ENCODE results near the gene NR2F2. TPM values are rescaled to one million over a fixed set of nuclear protein-coding genes. Genes with fewer than 3 reads are reported as not detected.
"Not testable (repeated sequence)": the region's sequence is repeated elsewhere in the genome, so short reads cannot be mapped to it uniquely, and the experiment has no call there.

NR2F2 gene
- total and polyA plus RNA-seq, 7 donors, result 12.6 to 47.9 (median 24.0) TPM

- intact Hi-C loops (cut with DNase I), result loop anchor here (2.0 kb wide), 1 partner anchor 49 kb away; no protein-coding TSS in a partner anchor
These were observed 38.9 kb downstream of the NR2F2 start for GRCh38 chr15:96369351-96369750.

GRCh38 chr15:96369825-96370621 lies 39.5 kb downstream of the NR2F2 start:
- WGBS, 2 donors, result 44 to 75% methylated on average over 22 of the region's 22 CpGs
- H3K27ac ChIP-seq, result no peak overlapping the region
- no peaks in the 10 kb centered on the region for H3K9me3 ChIP-seq
- H3K36me3 ChIP-seq, result no peaks in the 10 kb centered on the region
- no peak for TF ChIP-seq POLR2A (IDR thresholded peaks at IDR 0.05)
- H3K27me3 ChIP-seq, result peaks cover 27 to 38% (median 32%) of the 10 kb centered on the region in 3 donors
- intact Hi-C loops (cut with DNase I), result loop anchor here (2.0 kb wide), 1 partner anchor 49 kb away; no protein-coding TSS in a partner anchor
- H3K4me1 ChIP-seq, result peaks cover 0 to 20% (median 18%) of the 10 kb centered on the region in 4 donors
- no peak for DNase-seq
- H3K4me3 ChIP-seq, result no peak overlapping the region

More at GRCh38 chr15:96369351-96369750, 38.9 kb downstream of the NR2F2 start:
- H3K36me3 ChIP-seq, result no peaks in the 10 kb centered on the region
- H3K27me3 ChIP-seq, result peaks cover 27 to 45% (median 39%) of the 10 kb centered on the region in 3 donors
- H3K4me3 ChIP-seq, result no peak overlapping the region
- no peaks in the 10 kb centered on the region for H3K9me3 ChIP-seq
- no peak overlapping the region for H3K27ac ChIP-seq
- H3K4me1 ChIP-seq, result peaks cover 0 to 20% (median 18%) of the 10 kb centered on the region in 4 donors
- 44 to 77% methylated on average over 19 of the region's 19 CpGs for WGBS, 2 donors
- no peak for DNase-seq
- TF ChIP-seq EP300 (IDR thresholded peaks at IDR 0.05), result no peak
- TF ChIP-seq CTCF (IDR thresholded peaks at IDR 0.05), result no peak
- TF ChIP-seq POLR2A (IDR thresholded peaks at IDR 0.05), result no peak
- TF ChIP-seq POLR2AphosphoS5 (IDR thresholded peaks at IDR 0.05), result no peak

- Histone ChIP-seq H3K36me3 (no peaks in the 10 kb centered on the region), H3K27me3 (peaks cover 7 to 13% (median 9%) of the 10 kb centered on the region in 3 donors), H3K27ac (no peak overlapping the region), H3K4me1 (peaks cover 0 to 12% (median 9%) of the 10 kb centered on the region in 4 donors), H3K4me3 (no peak overlapping the region), H3K9me3 (no peaks in the 10 kb centered on the region)
- intact Hi-C loops (cut with DNase I), result no loop called here
- TF ChIP-seq POLR2AphosphoS5 (IDR thresholded peaks at IDR 0.05), result no peak
- no peak for TF ChIP-seq EP300 (IDR thresholded peaks at IDR 0.05)
- DNase-seq, result no peak
- WGBS, 2 donors, result 69 to 70% methylated on average over 2 of the region's 2 CpGs
These were observed 42.1 kb downstream of the NR2F2 start for GRCh38 chr15:96372554-96372953.

GRCh38 chr15:96374499-96374898 lies 44.0 kb downstream of the NR2F2 start:
- no peak overlapping the region for H3K27ac ChIP-seq
- WGBS, 2 donors, result 77 to 78% methylated on average over 5 of the region's 5 CpGs
- H3K4me1 ChIP-seq, result no peaks in the 10 kb centered on the region
- no peaks in the 10 kb centered on the region for H3K36me3 ChIP-seq
- DNase-seq, result no peak
- H3K9me3 ChIP-seq, result no peaks in the 10 kb centered on the region
- intact Hi-C loops (cut with DNase I), result no loop called here
- H3K4me3 ChIP-seq, result no peak overlapping the region
- H3K27me3 ChIP-seq, result no peaks in the 10 kb centered on the region
- no peak for TF ChIP-seq POLR2A (IDR thresholded peaks at IDR 0.05)
- no peak for TF ChIP-seq EP300 (IDR thresholded peaks at IDR 0.05)
- TF ChIP-seq POLR2AphosphoS5 (IDR thresholded peaks at IDR 0.05), result no peak
- TF ChIP-seq CTCF (IDR thresholded peaks at IDR 0.05), result no peak

- intact Hi-C loops (cut with DNase I); H3K4me3 ChIP-seq; H3K9me3 ChIP-seq; H3K27me3 ChIP-seq; H3K4me1 ChIP-seq; DNase-seq; H3K36me3 ChIP-seq; H3K27ac ChIP-seq: not testable (repeated sequence)
- 88 to 91% methylated on average over 1 of the region's 2 CpGs for WGBS, 2 donors
These were observed 49.1 kb downstream of the NR2F2 start for GRCh38 chr15:96379592-96379991.

GRCh38 chr15:96381463-96381862 lies 51.0 kb downstream of the NR2F2 start:
- Histone ChIP-seq H3K27me3 (no peaks in the 10 kb centered on the region), H3K9me3 (no peaks in the 10 kb centered on the region), H3K27ac (no peak overlapping the region), H3K36me3 (no peaks in the 10 kb centered on the region), H3K4me3 (no peak overlapping the region), H3K4me1 (no peaks in the 10 kb centered on the region)
- DNase-seq, result no peak
- intact Hi-C loops (cut with DNase I), result no loop called here
- WGBS, 2 donors, result 49 to 61% methylated on average over 4 of the region's 4 CpGs
- TF ChIP-seq POLR2AphosphoS5 (IDR thresholded peaks at IDR 0.05) (no peak), POLR2A (IDR thresholded peaks at IDR 0.05) (no peak), EP300 (IDR thresholded peaks at IDR 0.05) (no peak), CTCF (IDR thresholded peaks at IDR 0.05) (no peak)
